ENCODE data around the gene RANGRF.

Gene RANGRF

DNA sequence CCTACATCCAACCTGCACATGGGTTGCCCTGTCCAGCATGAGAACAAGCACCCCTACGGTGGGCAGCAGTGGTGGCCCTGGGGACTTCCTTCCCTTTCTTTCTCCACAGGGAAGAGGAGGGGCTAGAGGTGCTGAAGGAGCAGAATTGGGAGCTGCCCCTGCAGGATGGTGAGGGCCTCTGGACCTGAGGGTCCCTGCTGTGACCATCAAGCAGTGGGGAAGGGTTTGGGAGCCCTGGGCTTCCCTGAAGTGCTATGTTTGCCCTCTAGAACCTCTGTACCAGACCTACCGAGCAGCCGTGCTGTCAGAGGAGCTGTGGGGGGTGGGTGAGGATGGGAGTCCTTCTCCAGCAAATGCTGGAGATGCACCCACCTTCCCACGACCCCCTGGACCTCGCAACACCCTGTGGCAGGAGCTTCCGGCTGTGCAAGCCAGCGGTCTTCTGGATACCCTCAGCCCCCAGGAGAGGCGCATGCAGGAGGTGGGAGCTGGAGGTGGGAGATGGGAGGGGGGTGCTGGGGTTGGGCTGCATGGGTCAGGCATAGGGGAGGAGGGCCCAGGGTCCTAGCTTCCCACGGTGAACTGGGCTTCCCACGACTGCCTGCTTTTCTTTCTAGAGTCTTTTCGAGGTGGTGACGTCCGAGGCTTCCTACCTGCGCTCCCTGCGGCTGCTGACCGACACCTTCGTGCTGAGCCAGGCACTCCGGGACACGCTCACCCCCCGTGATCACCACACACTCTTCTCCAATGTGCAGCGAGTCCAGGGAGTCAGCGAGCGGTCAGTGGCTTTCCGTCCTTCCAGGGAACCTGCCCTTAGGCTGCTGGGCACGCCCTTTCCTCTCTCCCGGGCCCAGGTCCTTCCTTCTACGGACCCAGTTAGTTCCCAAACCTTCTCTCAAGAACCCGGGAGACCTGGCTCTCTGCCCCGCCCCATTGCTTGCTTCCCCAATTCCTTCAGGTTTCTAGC is 26.6 kb downstream of the RANGRF start:
- no peak for DNase-seq (ENCODE audit: low spot score)

- DNase-seq (ENCODE audit: low spot score), result no peak
Observed at GRCh38 chr17:8315764-8316217, 27.3 kb downstream of the RANGRF start.

GRCh38 chr17:8318010-8318935 is 29.8 kb downstream of the RANGRF start:
- no peak for DNase-seq (ENCODE audit: low spot score)

- DNase-seq (ENCODE audit: low spot score), result no peak
Observed at GRCh38 chr17:8320262-8320661, 31.8 kb downstream of the RANGRF start.

- no peak for DNase-seq (ENCODE audit: low spot score)
Observed at GRCh38 chr17:8320990-8321389, 32.5 kb downstream of the RANGRF start.

DNA sequence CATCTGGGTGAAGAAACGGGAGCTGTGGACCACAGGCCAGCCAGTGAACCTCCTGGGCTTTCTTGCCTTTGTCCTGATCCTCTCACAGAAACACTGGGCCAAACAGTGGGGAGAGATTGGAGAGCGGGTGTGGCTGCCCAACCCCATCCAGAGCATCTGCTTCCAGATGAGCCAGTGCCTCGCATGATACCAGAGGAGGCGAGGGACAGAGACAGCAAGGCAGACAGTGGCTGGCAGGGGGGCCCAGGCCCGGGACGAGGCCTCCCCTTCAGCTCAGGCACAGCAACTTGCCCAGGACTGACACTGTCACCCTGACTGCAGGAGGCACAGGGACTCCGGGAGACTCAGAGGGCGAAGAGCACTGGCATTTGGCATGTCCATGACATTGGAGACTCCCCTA is 33.6 kb downstream of the RANGRF start:
- no peak for DNase-seq (ENCODE audit: low spot score)

- no peak for DNase-seq (ENCODE audit: low spot score)
Observed at GRCh38 chr17:8324132-8324531, 35.7 kb downstream of the RANGRF start.

GRCh38 chr17:8324923-8325322 is 36.5 kb downstream of the RANGRF start:
- no peak for DNase-seq (ENCODE audit: low spot score)

DNA sequence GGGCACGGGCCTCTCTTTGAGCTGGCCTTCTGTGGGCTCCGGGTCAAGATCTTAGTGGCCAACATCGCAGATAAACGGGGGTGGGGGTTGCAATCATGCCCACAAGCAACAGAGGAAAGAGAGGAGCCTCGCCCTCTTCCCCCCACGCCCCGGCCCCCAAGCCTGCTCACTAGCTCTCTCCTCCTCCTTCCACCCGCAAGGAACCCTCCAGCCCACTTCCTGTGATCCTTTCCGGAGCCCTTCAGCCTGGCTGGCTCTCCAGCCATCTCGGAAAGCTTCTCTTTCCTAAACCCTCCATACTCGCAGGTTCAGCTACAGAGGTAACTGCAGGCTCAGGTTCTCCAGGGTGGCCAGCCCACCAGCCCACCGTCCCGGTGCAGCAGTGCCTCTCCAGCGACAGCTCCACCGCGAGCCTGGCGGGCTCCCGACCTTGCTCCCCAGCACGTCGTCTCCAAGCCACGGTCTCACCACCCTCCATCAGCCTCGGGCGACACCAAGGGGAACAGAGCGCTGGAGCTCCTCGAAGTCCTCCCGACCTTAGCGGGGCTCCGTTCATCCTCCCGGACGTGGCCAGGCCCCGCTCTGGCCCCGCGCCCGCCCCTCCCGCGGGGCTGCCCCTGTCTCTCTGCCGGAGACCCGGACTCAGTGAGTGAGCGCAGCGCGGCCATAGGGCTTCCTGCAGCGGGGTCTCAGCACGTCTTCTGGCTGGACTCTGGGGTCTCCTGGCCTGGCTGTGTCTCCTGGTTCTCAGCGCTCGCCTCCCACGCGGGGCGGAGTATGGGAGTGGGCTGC is 38.2 kb downstream of the RANGRF start:
- no peak for DNase-seq (ENCODE audit: low spot score)

DNA sequence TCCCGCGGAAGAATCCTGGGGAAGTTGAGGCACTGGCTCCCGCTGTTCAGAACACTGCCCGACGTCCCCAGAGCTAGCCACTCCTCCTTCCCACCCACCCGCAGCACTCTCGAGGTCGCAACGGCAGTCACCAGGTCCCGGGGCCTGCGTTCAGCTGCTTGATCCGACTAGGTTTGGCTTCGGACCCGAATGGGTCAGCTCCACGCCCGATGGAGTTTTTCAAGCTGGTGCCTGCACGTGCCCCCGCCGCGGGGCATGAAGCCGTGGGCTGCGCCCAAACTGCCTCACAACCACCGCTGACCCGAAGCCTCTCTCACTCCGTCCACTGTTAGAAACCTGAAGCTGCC is 38.8 kb downstream of the RANGRF start:
- no peak for DNase-seq (ENCODE audit: low spot score)

GRCh38 chr17:8332128-8332527 is 43.7 kb downstream of the RANGRF start:
- no peak for DNase-seq (ENCODE audit: low spot score)

- DNase-seq (ENCODE audit: low spot score), result no peak
Observed at GRCh38 chr17:8332688-8333087, 44.2 kb downstream of the RANGRF start.

DNA sequence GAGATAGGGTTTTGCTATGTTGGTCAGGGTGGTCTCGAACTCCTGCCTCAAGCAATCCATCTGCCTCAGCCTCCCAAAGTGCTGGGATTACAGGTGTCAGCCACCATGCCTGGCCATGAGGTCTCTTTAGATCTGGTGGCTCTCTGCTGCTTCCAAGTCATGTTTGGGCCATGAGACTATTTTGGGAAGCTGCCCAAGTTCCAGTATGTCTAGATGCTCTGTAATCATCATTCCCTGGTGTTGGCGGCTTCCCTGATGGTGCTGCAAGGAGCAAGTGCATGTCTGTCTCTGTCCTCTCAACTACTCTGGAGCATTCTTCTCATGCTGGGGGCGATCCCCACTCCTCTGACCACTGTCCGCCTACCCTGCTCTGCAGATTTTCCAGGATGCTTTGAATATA is 44.8 kb downstream of the RANGRF start:
- no peak for DNase-seq (ENCODE audit: low spot score)

- DNase-seq (ENCODE audit: low spot score), result no peak
Observed at GRCh38 chr17:8337802-8338752, 49.6 kb downstream of the RANGRF start.

DNA sequence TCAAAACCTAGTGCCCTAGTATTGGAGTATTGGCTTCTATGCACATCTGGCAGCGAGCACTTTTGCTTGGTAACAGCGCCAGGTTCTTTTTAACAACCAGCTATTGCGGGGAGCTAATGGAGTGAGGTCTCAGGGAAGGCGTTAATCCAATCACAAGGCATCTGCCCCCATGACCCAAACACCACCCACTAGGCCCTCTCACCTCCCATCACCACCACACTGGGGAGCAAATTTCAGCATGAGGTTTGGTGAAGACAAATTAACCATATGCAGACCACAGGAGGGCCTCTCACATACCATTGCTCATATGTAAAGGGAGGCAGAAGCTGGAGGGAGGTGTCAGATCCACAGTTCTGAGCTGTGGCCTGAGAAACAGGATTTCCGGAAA is 50.3 kb downstream of the RANGRF start:
- no peak for DNase-seq (ENCODE audit: low spot score)

DNA sequence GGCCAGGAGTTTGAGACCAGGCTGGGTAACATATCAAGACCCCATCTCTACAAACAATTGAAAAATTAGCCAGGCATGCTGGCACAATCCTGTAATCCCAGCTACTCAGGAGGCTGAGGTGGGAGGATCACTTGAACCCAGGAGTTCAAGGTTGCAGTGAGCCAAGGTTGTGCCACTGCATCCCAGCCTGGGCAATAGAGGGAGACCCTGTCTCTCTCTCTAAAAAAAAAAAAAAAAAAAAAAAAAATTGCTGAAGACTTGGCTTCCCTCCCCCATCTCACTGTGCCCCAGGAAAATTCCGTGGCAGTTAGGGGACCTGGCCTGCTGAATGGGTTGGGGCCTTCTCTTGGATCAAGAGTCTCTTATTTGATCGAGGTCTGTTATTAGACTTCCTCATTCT is 51.1 kb downstream of the RANGRF start, which contains the start of gene ODF4:
TSS of gene ODF4 (plus strand) at position 301 of the 400 bp plus-strand sequence. CDS start 212 bp downstream, outside the sequence.
- no peak for DNase-seq (ENCODE audit: low spot score)

Data from Ammon's horn (tissue), 1 donor.